Activated T-cell treated with anti-CD3 and anti-CD28 coated beads for 24 hours (primary cell): ENCODE data around the gene CAMK1.

ENCODE experiments used
- DNase-seq: peaks from one replicate; pipeline ENCODE4 v3.0.0-alpha.2; 2020; ENCODE audit warnings: low read depth

The CAMK1 gene

GRCh38 chr3:9769426-9770275 lies at the start of gene CAMK1:
CAMK1 (minus strand) TSS chr3:9769947; CDS start chr3:9767749, 2,198 bp downstream.
- peak; percentile 61 for DNase-seq

GRCh38 chr3:9818666-9819335 lies 49.1 kb upstream of the CAMK1 start:
- no peak for DNase-seq

- no peak for DNase-seq
Observed at GRCh38 chr3:9817436-9817835, 47.7 kb upstream of the CAMK1 start.

- DNase-seq = no peak
Observed at GRCh38 chr3:9815986-9816385, 46.2 kb upstream of the CAMK1 start.

- no peak for DNase-seq
Observed at GRCh38 chr3:9812870-9813483, 43.2 kb upstream of the CAMK1 start.

- DNase-seq = no peak
Observed at GRCh38 chr3:9810846-9811245, 41.1 kb upstream of the CAMK1 start.

GRCh38 chr3:9810433-9810770 lies 40.7 kb upstream of the CAMK1 start:
- DNase-seq = no peak

GRCh38 chr3:9809615-9810432 lies 40.1 kb upstream of the CAMK1 start, which contains the start of gene TTLL3:
TTLL3 (plus strand) TSS chr3:9810262; CDS start chr3:9810662, 400 bp downstream.
- DNase-seq = no peak

- no peak for DNase-seq
Observed at GRCh38 chr3:9809239-9809614, 39.5 kb upstream of the CAMK1 start.

- no peak for DNase-seq
Observed at GRCh38 chr3:9808345-9809037, 38.7 kb upstream of the CAMK1 start.

GRCh38 chr3:9807981-9808344 lies 38.2 kb upstream of the CAMK1 start:
- no peak for DNase-seq

GRCh38 chr3:9806688-9807589 lies 37.2 kb upstream of the CAMK1 start:
- no peak for DNase-seq

GRCh38 chr3:9806137-9806536 lies 36.4 kb upstream of the CAMK1 start:
- no peak for DNase-seq

GRCh38 chr3:9804996-9805395 lies 35.2 kb upstream of the CAMK1 start:
- DNase-seq = no peak

GRCh38 chr3:9803494-9803893 lies 33.7 kb upstream of the CAMK1 start:
- no peak for DNase-seq

GRCh38 chr3:9800529-9800928 lies 30.8 kb upstream of the CAMK1 start:
- no peak for DNase-seq

- DNase-seq = no peak
Observed at GRCh38 chr3:9797196-9797945, 27.6 kb upstream of the CAMK1 start.

GRCh38 chr3:9795207-9795606 lies 25.5 kb upstream of the CAMK1 start:
- DNase-seq = no peak

- no peak for DNase-seq
Observed at GRCh38 chr3:9794400-9794799, 24.7 kb upstream of the CAMK1 start.
